ENCODE data around the gene TMEM151B. TPM values are rescaled to one million over a fixed set of nuclear protein-coding genes. Genes with fewer than 3 reads are reported as not detected.

The TMEM151B gene
- total RNA-seq, 4 donors from 2014 or later: 0.39 to 0.98 (median 0.46) TPM

- Histone ChIP-seq H3K36me3 (no peaks in the 10 kb centered on the region), H3K27ac (replicated peaks in 1 of 4) (no peak overlapping the region), H3K4me3 (no peak overlapping the region), H3K27me3 (peaks cover 0 to 19% (median 0%) of the 10 kb centered on the region in 4 donors), H3K4me1 (peaks cover 0 to 16% (median 9%) of the 10 kb centered on the region in 4 donors), H3K9me3 (no peaks in the 10 kb centered on the region)
- no peak for DNase-seq (ENCODE audit: extremely low spot score)
- 79% methylated on average over 1 of the region's 1 CpG for WGBS
- TF ChIP-seq POLR2AphosphoS5 (IDR thresholded peaks at IDR 0.05) (no peak), EP300 (IDR thresholded peaks at IDR 0.05) (no peak), POLR2A (IDR thresholded peaks at IDR 0.05; ENCODE audit: low read depth) (no peak), CTCF (IDR thresholded peaks at IDR 0.05) (no peak)
- intact Hi-C loops (cut with DNase I): loop anchor here (5.0 to 10.0 kb wide), 2 partner anchors 163 to 241 kb away; no protein-coding TSS in a partner anchor
Measured at GRCh38 chr6:44335631-44336030, 65.4 kb downstream of the TMEM151B start.

- H3K9me3 ChIP-seq: no peaks in the 10 kb centered on the region
- intact Hi-C loops (cut with DNase I): loop anchor here (1.0 to 10.0 kb wide), 3 partner anchors 70 to 244 kb away; no protein-coding TSS in a partner anchor
- 3% methylated on average over 11 of the region's 11 CpGs for WGBS
- H3K4me3 ChIP-seq: no peak overlapping the region
- H3K4me1 ChIP-seq: peaks cover 5 to 28% (median 19%) of the 10 kb centered on the region in 4 donors
- DNase-seq (ENCODE audit: extremely low spot score): no peak
- peaks cover 0 to 34% (median 2%) of the 10 kb centered on the region in 4 donors for H3K27me3 ChIP-seq
- H3K27ac ChIP-seq (replicated peaks in 1 of 4): peak overlapping the region; percentile 42 to 72 (median 49)
- no peaks in the 10 kb centered on the region for H3K36me3 ChIP-seq
- TF ChIP-seq EP300 (IDR thresholded peaks at IDR 0.05): no peak
- TF ChIP-seq POLR2AphosphoS5 (IDR thresholded peaks at IDR 0.05): peak in 1 of 2 donors; percentile 13
- peak; percentile 71 to 80 (median 74) for TF ChIP-seq CTCF (IDR thresholded peaks at IDR 0.05)
- TF ChIP-seq POLR2A (IDR thresholded peaks at IDR 0.05; ENCODE audit: low read depth): no peak
Measured at GRCh38 chr6:44338228-44339122, 68.2 kb downstream of the TMEM151B start.

- Histone ChIP-seq H3K4me3 (no peak overlapping the region), H3K9me3 (no peaks in the 10 kb centered on the region), H3K27ac (replicated peaks in 1 of 4) (peak overlapping the region; percentile 42 to 72 (median 49)), H3K27me3 (peaks cover 0 to 35% (median 2%) of the 10 kb centered on the region in 4 donors), H3K36me3 (no peaks in the 10 kb centered on the region), H3K4me1 (peaks cover 5 to 28% (median 19%) of the 10 kb centered on the region in 4 donors)
- WGBS: 53% methylated on average over 4 of the region's 5 CpGs
- no peak for DNase-seq (ENCODE audit: extremely low spot score)
- intact Hi-C loops (cut with DNase I): loop anchor here (5.0 to 10.0 kb wide), 2 partner anchors 167 to 244 kb away; no protein-coding TSS in a partner anchor
- no peak for TF ChIP-seq EP300 (IDR thresholded peaks at IDR 0.05)
- no peak for TF ChIP-seq POLR2A (IDR thresholded peaks at IDR 0.05; ENCODE audit: low read depth)
- TF ChIP-seq POLR2AphosphoS5 (IDR thresholded peaks at IDR 0.05): no peak
- TF ChIP-seq CTCF (IDR thresholded peaks at IDR 0.05): no peak
Measured at GRCh38 chr6:44339301-44339700, 69.1 kb downstream of the TMEM151B start.

GRCh38 chr6:44339763-44340625 lies 69.7 kb downstream of the TMEM151B start:
- DNase-seq (ENCODE audit: extremely low spot score): no peak
- Histone ChIP-seq H3K27ac (replicated peaks in 1 of 4) (peak overlapping the region in 1 of 4 donors; percentile 72), H3K36me3 (no peaks in the 10 kb centered on the region), H3K9me3 (no peaks in the 10 kb centered on the region), H3K4me3 (no peak overlapping the region), H3K4me1 (peaks cover 5 to 28% (median 19%) of the 10 kb centered on the region in 4 donors), H3K27me3 (peaks cover 0 to 34% (median 5%) of the 10 kb centered on the region in 4 donors)
- 78% methylated on average over 3 of the region's 7 CpGs for WGBS
- intact Hi-C loops (cut with DNase I): loop anchor here (5.0 to 10.0 kb wide), 2 partner anchors 168 to 245 kb away; no protein-coding TSS in a partner anchor
- TF ChIP-seq POLR2A (IDR thresholded peaks at IDR 0.05; ENCODE audit: low read depth): no peak
- no peak for TF ChIP-seq POLR2AphosphoS5 (IDR thresholded peaks at IDR 0.05)
- no peak for TF ChIP-seq EP300 (IDR thresholded peaks at IDR 0.05)

All from esophagus muscularis mucosa (tissue), 4 donors.